Duodenal mucosa (tissue), 2 donors: Measurements from ENCODE around the gene PRUNE2.
A peak's percentile ranks its signal among the peaks of the same experiment; 100 is the strongest.

Experiments
- H3K27ac ChIP-seq: one replicate; pipeline ENCODE4 v1.7.0; 2013; ENCODE audit warnings: low read depth, low read length
- H3K27me3 ChIP-seq, 2 donors: one replicate each; pipeline ENCODE4 v1.7.0; 2013; ENCODE audit warnings: low read length in 2 of 2, control low read depth in 1 of 2; ENCODE audit not compliant: insufficient read depth in 2 of 2, control insufficient read depth in 1 of 2
- H3K36me3 ChIP-seq, 2 donors: one replicate each; pipeline ENCODE4 v1.7.0; 2013; ENCODE audit warnings: low read length in 2 of 2, control low read depth in 1 of 2; ENCODE audit not compliant: insufficient read depth in 2 of 2, control insufficient read depth in 1 of 2
- H3K4me1 ChIP-seq, 2 donors: one replicate each; pipeline ENCODE4 v1.7.0; 2013; ENCODE audit warnings: low read length in 2 of 2, control low read depth in 1 of 2; ENCODE audit not compliant: insufficient read depth in 2 of 2, control insufficient read depth in 1 of 2
- H3K4me3 ChIP-seq, 2 donors: one replicate each; pipeline ENCODE4 v1.7.0; 2013; ENCODE audit warnings: low read length in 2 of 2, low read depth in 1 of 2
- H3K9ac ChIP-seq, 2 donors: one replicate each; pipeline ENCODE4 v1.7.0; 2013; ENCODE audit warnings: low read length in 2 of 2, low read depth in 1 of 2
- H3K9me3 ChIP-seq, 2 donors: one replicate each; pipeline ENCODE4 v1.7.0; 2013; ENCODE audit warnings: low read length in 2 of 2, control low read depth in 1 of 2; ENCODE audit not compliant: control insufficient read depth in 1 of 2

Gene PRUNE2

GRCh38 chr9:76887951-76888350, 18.0 kb downstream of the PRUNE2 start:
- peak overlapping the region; percentile 76 for H3K27ac ChIP-seq
- H3K9ac ChIP-seq, result peak overlapping the region; percentile 26 to 28
- no peaks in the 10 kb centered on the region for H3K36me3 ChIP-seq
- no peaks in the 10 kb centered on the region for H3K27me3 ChIP-seq
- H3K4me1 ChIP-seq, result peaks cover 0 to 11% of the 10 kb centered on the region in 2 donors
- H3K9me3 ChIP-seq, result no peaks in the 10 kb centered on the region
- H3K4me3 ChIP-seq, result peak overlapping the region; percentile 59 to 71

- Histone ChIP-seq H3K4me3 (peak overlapping the region; percentile 59 to 71), H3K9ac (peak overlapping the region; percentile 26 to 28), H3K9me3 (no peaks in the 10 kb centered on the region), H3K36me3 (no peaks in the 10 kb centered on the region), H3K27ac (peak overlapping the region; percentile 76), H3K4me1 (peaks cover 0 to 11% of the 10 kb centered on the region in 2 donors), H3K27me3 (no peaks in the 10 kb centered on the region)
Observed at GRCh38 chr9:76887003-76887821, 18.7 kb downstream of the PRUNE2 start.

- peaks cover 0 to 11% of the 10 kb centered on the region in 2 donors for H3K4me1 ChIP-seq
Observed at GRCh38 chr9:76886318-76886717, 19.6 kb downstream of the PRUNE2 start.

GRCh38 chr9:76884823-76885222, 21.1 kb downstream of the PRUNE2 start:
- no peak overlapping the region for H3K9ac ChIP-seq
- no peaks in the 10 kb centered on the region for H3K9me3 ChIP-seq
- no peaks in the 10 kb centered on the region for H3K27me3 ChIP-seq
- H3K27ac ChIP-seq, result no peak overlapping the region
- peaks cover 0 to 11% of the 10 kb centered on the region in 2 donors for H3K4me1 ChIP-seq
- no peak overlapping the region for H3K4me3 ChIP-seq
- H3K36me3 ChIP-seq, result no peaks in the 10 kb centered on the region

More at GRCh38 chr9:76886318-76886717, 19.6 kb downstream of the PRUNE2 start:
- Histone ChIP-seq H3K4me3 (no peak overlapping the region), H3K27me3 (no peaks in the 10 kb centered on the region), H3K36me3 (no peaks in the 10 kb centered on the region), H3K9me3 (no peaks in the 10 kb centered on the region), H3K27ac (no peak overlapping the region), H3K9ac (no peak overlapping the region)

GRCh38 chr9:76883341-76883855, 22.5 kb downstream of the PRUNE2 start:
- H3K4me1 ChIP-seq, result peaks cover 0 to 11% of the 10 kb centered on the region in 2 donors
- H3K36me3 ChIP-seq, result no peaks in the 10 kb centered on the region
- H3K27me3 ChIP-seq, result no peaks in the 10 kb centered on the region
- no peak overlapping the region for H3K27ac ChIP-seq
- no peaks in the 10 kb centered on the region for H3K9me3 ChIP-seq
- H3K4me3 ChIP-seq, result no peak overlapping the region
- H3K9ac ChIP-seq, result no peak overlapping the region

- H3K27ac ChIP-seq, result no peak overlapping the region
- no peaks in the 10 kb centered on the region for H3K36me3 ChIP-seq
- no peaks in the 10 kb centered on the region for H3K27me3 ChIP-seq
- H3K9me3 ChIP-seq, result no peaks in the 10 kb centered on the region
- no peak overlapping the region for H3K4me3 ChIP-seq
- H3K9ac ChIP-seq, result no peak overlapping the region
- peaks cover 0 to 6% of the 10 kb centered on the region in 2 donors for H3K4me1 ChIP-seq
Observed at GRCh38 chr9:76882686-76883085, 23.2 kb downstream of the PRUNE2 start.

GRCh38 chr9:76880210-76880609, 25.7 kb downstream of the PRUNE2 start:
- Histone ChIP-seq H3K27me3 (no peaks in the 10 kb centered on the region), H3K36me3 (no peaks in the 10 kb centered on the region), H3K9ac (no peak overlapping the region), H3K4me1 (no peaks in the 10 kb centered on the region), H3K9me3 (no peaks in the 10 kb centered on the region), H3K27ac (no peak overlapping the region), H3K4me3 (no peak overlapping the region)

- Histone ChIP-seq H3K4me3 (no peak overlapping the region), H3K4me1 (no peaks in the 10 kb centered on the region), H3K9me3 (no peaks in the 10 kb centered on the region), H3K27ac (no peak overlapping the region), H3K36me3 (no peaks in the 10 kb centered on the region), H3K27me3 (no peaks in the 10 kb centered on the region), H3K9ac (no peak overlapping the region)
Observed at GRCh38 chr9:76878933-76879332, 27.0 kb downstream of the PRUNE2 start.

- Histone ChIP-seq H3K9me3 (no peaks in the 10 kb centered on the region), H3K27ac (no peak overlapping the region), H3K36me3 (no peaks in the 10 kb centered on the region), H3K4me1 (no peaks in the 10 kb centered on the region), H3K27me3 (no peaks in the 10 kb centered on the region), H3K9ac (no peak overlapping the region), H3K4me3 (no peak overlapping the region)
Observed at GRCh38 chr9:76877961-76878360, 28.0 kb downstream of the PRUNE2 start.

GRCh38 chr9:76876098-76876497, 29.8 kb downstream of the PRUNE2 start:
- H3K27ac ChIP-seq, result no peak overlapping the region
- no peaks in the 10 kb centered on the region for H3K27me3 ChIP-seq
- no peaks in the 10 kb centered on the region for H3K36me3 ChIP-seq
- no peaks in the 10 kb centered on the region for H3K9me3 ChIP-seq
- H3K4me1 ChIP-seq, result no peaks in the 10 kb centered on the region
- no peak overlapping the region for H3K4me3 ChIP-seq
- no peak overlapping the region for H3K9ac ChIP-seq
